IMR-90 (cell line): Measurements from ENCODE around the gene MOB4. TPM values are rescaled to one million over a fixed set of nuclear protein-coding genes. Genes with fewer than 3 reads are reported as not detected.
A peak's percentile ranks its signal among the peaks of the same experiment; 100 is the strongest.

Source experiments
- ATAC-seq: fragments of 200-7000 bp; cut with Tn5 transposase; 2 replicates; pipeline ENCODE4 v1.9.1; 2020; ENCODE audit warnings: low read depth, mild to moderate bottlenecking, moderate library complexity
- BruUV-seq: library from RNA; stranded (reverse); fragments of 400-500 nt; replicated peaks from 2 replicates; lab custom pipeline; 2021; lab: Mats Ljungman, UMichigan
- CTCF ChIA-PET: fragments of 300-600 bp; formaldehyde crosslinking; extraction: SDS; loops from one replicate; lab custom pipeline; 2021; ENCODE audit warnings: antibody characterized with exemption; lab: Yijun Ruan, JAX
- POLR2A ChIA-PET: fragments of 300-600 bp; sonication (Branson Sonifier 250); formaldehyde crosslinking; loops from one replicate; lab custom pipeline; 2022; ENCODE audit warnings: antibody characterized with exemption; ENCODE audit not compliant: unreplicated experiment; lab: Charles Lee
- DNase-seq: peaks from one replicate; pipeline ENCODE4 v3.0.0; 2013
- H2AFZ ChIP-seq: replicated peaks from 2 replicates; pipeline ENCODE3; 2013; ENCODE audit warnings: low read length, mild to moderate bottlenecking; ENCODE audit not compliant: poor library complexity
- H2AK5ac ChIP-seq: 2 replicates; pipeline ENCODE4 v1.6.1; 2013; ENCODE audit warnings: low read depth, low read length, inconsistent platforms
- H2AK9ac ChIP-seq: replicated peaks from 2 replicates; pipeline ENCODE3; 2013; ENCODE audit warnings: mild to moderate bottlenecking, low read depth, low read length, moderate library complexity; ENCODE audit not compliant: poor library complexity
- H2BK120ac ChIP-seq: 2 replicates; pipeline ENCODE4 v1.6.1; 2013; ENCODE audit warnings: low read depth, low read length, inconsistent platforms
- H2BK15ac ChIP-seq: 3 replicates; pipeline ENCODE4 v1.6.1; 2013; ENCODE audit warnings: low read depth, low read length, inconsistent platforms
- H2BK20ac ChIP-seq: 2 replicates; pipeline ENCODE4 v1.6.1; 2013; ENCODE audit warnings: low read depth, mild to moderate bottlenecking, inconsistent platforms, low read length, moderate library complexity
- H2BK5ac ChIP-seq: 2 replicates; pipeline ENCODE4 v1.6.1; 2013; ENCODE audit warnings: mild to moderate bottlenecking, low read depth, low read length, inconsistent platforms; ENCODE audit not compliant: poor library complexity, severe bottlenecking
- H3K14ac ChIP-seq: replicated peaks from 2 replicates; pipeline ENCODE4 v1.6.1; 2013; ENCODE audit warnings: low read depth, low read length, inconsistent platforms
- H3K18ac ChIP-seq: 2 replicates; pipeline ENCODE4 v1.6.1; 2013; ENCODE audit warnings: low read depth, low read length, control low read depth
- H3K23ac ChIP-seq: 2 replicates; pipeline ENCODE4 v1.6.1; 2013; ENCODE audit warnings: low read depth, low read length, inconsistent platforms
- H3K27ac ChIP-seq: 2 replicates; pipeline ENCODE4 v1.5.1; 2013; ENCODE audit warnings: mild to moderate bottlenecking, control low read depth, low read length; ENCODE audit not compliant: insufficient read depth
- H3K27me3 ChIP-seq: 2 replicates; pipeline ENCODE4 v1.6.1; 2013; ENCODE audit warnings: low read length; ENCODE audit not compliant: control insufficient read depth, insufficient read depth
- H3K36me3 ChIP-seq: 2 replicates; pipeline ENCODE4 v1.6.1; 2013; ENCODE audit warnings: low read length, mixed read lengths; ENCODE audit not compliant: control insufficient read depth, insufficient read depth
- H3K4ac ChIP-seq: 2 replicates; pipeline ENCODE4 v1.6.1; 2013; ENCODE audit warnings: low read depth, low read length, inconsistent platforms
- H3K4me1 ChIP-seq: 2 replicates; pipeline ENCODE4 v1.6.1; 2013; ENCODE audit warnings: low read length, mixed read lengths; ENCODE audit not compliant: control insufficient read depth, insufficient read depth
- H3K4me2 ChIP-seq: 2 replicates; pipeline ENCODE4 v1.6.1; 2013; ENCODE audit warnings: low read depth, mild to moderate bottlenecking, control low read depth, low read length, moderate library complexity
- H3K4me3 ChIP-seq: 2 replicates; pipeline ENCODE4 v1.5.1; 2013; ENCODE audit warnings: low read depth, mild to moderate bottlenecking, control low read depth, low read length, moderate library complexity; ENCODE audit not compliant: insufficient read depth
- H3K56ac ChIP-seq: 2 replicates; pipeline ENCODE4 v1.6.1; 2013; ENCODE audit warnings: low read length, inconsistent platforms; ENCODE audit not compliant: insufficient read depth; ENCODE audit errors: extremely low read depth
- H3K79me1 ChIP-seq, 2 experiments: 2 replicates each; pipeline ENCODE4 v1.6.1; 2013; ENCODE audit warnings: low read length in 2 of 2, inconsistent platforms in 1 of 2, low read depth in 1 of 2
- H3K9ac ChIP-seq: 2 replicates; pipeline ENCODE4 v1.6.1; 2013; ENCODE audit warnings: low read depth, low read length, control low read depth
- H3K9me1 ChIP-seq: 2 replicates; pipeline ENCODE4 v1.6.1; 2013; ENCODE audit warnings: low read length, inconsistent platforms; ENCODE audit not compliant: insufficient read depth
- H3K9me3 ChIP-seq: 2 replicates; pipeline ENCODE4 v1.6.1; 2013; ENCODE audit warnings: low read length; ENCODE audit not compliant: control insufficient read depth, insufficient read depth
- H4K20me1 ChIP-seq: 2 replicates; pipeline ENCODE4 v1.6.1; 2013; ENCODE audit warnings: low read length, inconsistent platforms; ENCODE audit not compliant: insufficient read depth
- H4K5ac ChIP-seq: 2 replicates; pipeline ENCODE4 v1.6.1; 2013; ENCODE audit warnings: mild to moderate bottlenecking, low read depth, low read length, control low read depth
- H4K8ac ChIP-seq, 2 experiments: 2 replicates each; pipeline ENCODE4 v1.6.1; 2013; ENCODE audit warnings: low read depth in 2 of 2, low read length in 2 of 2, control low read depth in 1 of 2, inconsistent platforms in 1 of 2
- H4K91ac ChIP-seq: 2 replicates; pipeline ENCODE4 v1.6.1; 2013; ENCODE audit warnings: low read depth, low read length, inconsistent platforms; ENCODE audit not compliant: insufficient read depth
- BHLHE40 ChIP-seq: fragments of 150-350 bp; IDR thresholded peaks from 2 replicates; pipeline ENCODE4 v1.6.1; 2016; ENCODE audit warnings: mild to moderate bottlenecking, low read depth, low read length
- CEBPB ChIP-seq: IDR thresholded peaks from 2 replicates; pipeline ENCODE4 v1.6.1; 2012; ENCODE audit warnings: low read depth, low read length, improper control_type of control experiment
- CHD1 ChIP-seq: IDR thresholded peaks from 2 replicates; pipeline ENCODE4 v1.6.1; 2012; ENCODE audit warnings: low read depth, low read length, improper control_type of control experiment
- ELK1 ChIP-seq: fragments of 150-350 bp; IDR thresholded peaks from 2 replicates; pipeline ENCODE4 v1.6.1; 2016; ENCODE audit warnings: low read depth, mild to moderate bottlenecking, low read length, moderate library complexity, borderline replicate concordance
- MAFK ChIP-seq: IDR thresholded peaks from 2 replicates; pipeline ENCODE4 v1.6.1; 2012; ENCODE audit warnings: low read depth, low read length, improper control_type of control experiment
- NFE2L2 ChIP-seq: fragments of 150-350 bp; IDR thresholded peaks from 2 replicates; pipeline ENCODE4 v1.6.1; 2016; ENCODE audit warnings: low read depth, mild to moderate bottlenecking, low read length
- RAD21 ChIP-seq: IDR thresholded peaks from 2 replicates; pipeline ENCODE4 v1.6.1; 2012; ENCODE audit warnings: low read length, improper control_type of control experiment
- RCOR1 ChIP-seq: IDR thresholded peaks from 2 replicates; pipeline ENCODE4 v1.6.1; 2012; ENCODE audit warnings: mild to moderate bottlenecking, low read length, improper control_type of control experiment; ENCODE audit not compliant: insufficient replicate concordance
- RFX5 ChIP-seq: IDR thresholded peaks from 2 replicates; pipeline ENCODE4 v1.8.0; 2012; ENCODE audit warnings: low read depth, mild to moderate bottlenecking, low read length, moderate library complexity
- SMC3 ChIP-seq: fragments of 150-350 bp; IDR thresholded peaks from 2 replicates; pipeline ENCODE4 v1.6.1; 2016; ENCODE audit warnings: low read depth, mild to moderate bottlenecking, antibody characterized with exemption, low read length, moderate library complexity
- WGBS, 2 experiments: methylation state at CpG; one replicate each; pipeline versions ENCODE4 v1.1.5 to v1.1.7; 2013; ENCODE audit warnings: missing lambda C conversion rate in 2 of 2; ENCODE audit not compliant: insufficient read length in 1 of 2; ENCODE audit errors: extremely low coverage in 2 of 2; 5-methylcytosine and 5-hydroxymethylcytosine counted together
- dilution Hi-C: fragments of 300-500 bp; cut with HindIII; formaldehyde crosslinking; loops from one replicate; pipeline ENCODE4 v1.14.3; 2018; ENCODE audit warnings: low sequenced_read_pairs; ENCODE audit not compliant: unreplicated experiment
- in situ Hi-C: fragments of 300-500 bp; cut with MboI; formaldehyde crosslinking; loops from 3 replicates; pipeline ENCODE4 v1.14.3; 2019; ENCODE audit warnings: low sequenced_read_pairs, inconsistent platforms, mixed read lengths
- intact Hi-C: fragments of 100-400 bp; cut with micrococcal nuclease; formaldehyde crosslinking; loops from 2 replicates; pipeline ENCODE4 v1.10.0; 2022
- polyA plus RNA-seq, 3 experiments: library from polyadenylated mRNA; depleted of rRNA; stranded (reverse); fragments of >200 nt; gene quantifications; 2 replicates each; pipeline ENCODE4 v1.2.3, GENCODE V29; 2012; ENCODE audit warnings: low replicate concordance in 1 of 3
- total RNA-seq: library from RNA; depleted of rRNA; stranded (reverse); fragments of >200 nt; gene quantifications from 2 replicates; pipeline ENCODE4 v1.2.3, GENCODE V29; 2012
- TF ChIP-seq, protein P1 (sequence below): conservative IDR thresholded peaks from 2 replicates; pipeline ENCODE4 v1.5.1; 2012; ENCODE audit warnings: mild to moderate bottlenecking, low read depth, low read length, improper control_type of control experiment
- TF ChIP-seq, protein P2 (sequence below): fragments of 150-350 bp; IDR thresholded peaks from 2 replicates; pipeline ENCODE4 v1.6.1; 2017; ENCODE audit warnings: mild to moderate bottlenecking, antibody characterized with exemption, low read length, low read depth

Gene MOB4
- total and polyA plus RNA-seq, 2 of the 4 experiments (the other 2 are of a cell fraction) = 34.8 to 36.0 TPM

DNA sequence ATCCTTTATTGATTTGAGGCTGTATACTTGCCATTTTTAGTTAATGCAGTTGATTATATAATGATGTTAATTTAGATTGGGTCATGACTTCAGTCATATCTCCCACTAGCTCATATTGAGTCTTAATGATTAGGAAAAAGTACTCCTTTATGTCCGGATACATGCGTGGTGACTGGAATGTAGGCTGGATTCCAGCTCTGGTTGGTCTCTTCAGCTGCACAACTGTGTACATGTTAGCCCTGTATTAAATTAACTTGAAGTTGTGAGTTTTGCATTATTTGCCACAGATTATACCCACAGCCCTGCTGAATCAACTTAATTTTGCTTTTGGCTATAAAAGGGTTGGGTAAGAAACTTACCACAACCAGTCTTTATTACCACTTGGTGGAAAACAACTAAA, 22.5 kb downstream of the MOB4 start:
- TF ChIP-seq RCOR1 (no peak), BHLHE40 (no peak), SMC3 (no peak), NFE2L2 (no peak), RFX5 (no peak), MAFK (no peak), CHD1 (no peak), CEBPB (no peak), RAD21 (no peak), ELK1 (no peak)
- TF ChIP-seq, protein P1, sequence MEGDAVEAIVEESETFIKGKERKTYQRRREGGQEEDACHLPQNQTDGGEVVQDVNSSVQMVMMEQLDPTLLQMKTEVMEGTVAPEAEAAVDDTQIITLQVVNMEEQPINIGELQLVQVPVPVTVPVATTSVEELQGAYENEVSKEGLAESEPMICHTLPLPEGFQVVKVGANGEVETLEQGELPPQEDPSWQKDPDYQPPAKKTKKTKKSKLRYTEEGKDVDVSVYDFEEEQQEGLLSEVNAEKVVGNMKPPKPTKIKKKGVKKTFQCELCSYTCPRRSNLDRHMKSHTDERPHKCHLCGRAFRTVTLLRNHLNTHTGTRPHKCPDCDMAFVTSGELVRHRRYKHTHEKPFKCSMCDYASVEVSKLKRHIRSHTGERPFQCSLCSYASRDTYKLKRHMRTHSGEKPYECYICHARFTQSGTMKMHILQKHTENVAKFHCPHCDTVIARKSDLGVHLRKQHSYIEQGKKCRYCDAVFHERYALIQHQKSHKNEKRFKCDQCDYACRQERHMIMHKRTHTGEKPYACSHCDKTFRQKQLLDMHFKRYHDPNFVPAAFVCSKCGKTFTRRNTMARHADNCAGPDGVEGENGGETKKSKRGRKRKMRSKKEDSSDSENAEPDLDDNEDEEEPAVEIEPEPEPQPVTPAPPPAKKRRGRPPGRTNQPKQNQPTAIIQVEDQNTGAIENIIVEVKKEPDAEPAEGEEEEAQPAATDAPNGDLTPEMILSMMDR = no peak
- TF ChIP-seq, protein P2, sequence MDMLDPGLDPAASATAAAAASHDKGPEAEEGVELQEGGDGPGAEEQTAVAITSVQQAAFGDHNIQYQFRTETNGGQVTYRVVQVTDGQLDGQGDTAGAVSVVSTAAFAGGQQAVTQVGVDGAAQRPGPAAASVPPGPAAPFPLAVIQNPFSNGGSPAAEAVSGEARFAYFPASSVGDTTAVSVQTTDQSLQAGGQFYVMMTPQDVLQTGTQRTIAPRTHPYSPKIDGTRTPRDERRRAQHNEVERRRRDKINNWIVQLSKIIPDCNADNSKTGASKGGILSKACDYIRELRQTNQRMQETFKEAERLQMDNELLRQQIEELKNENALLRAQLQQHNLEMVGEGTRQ = no peak
- in situ Hi-C loops = no loop called here

More for the DNA sequence above, 22.5 kb downstream of the MOB4 start:
- Histone ChIP-seq H3K4ac (no peak overlapping the region), H4K8ac (no peak overlapping the region), H3K36me3 (peaks cover 25% of the 10 kb centered on the region), H3K27ac (no peak overlapping the region), H3K9ac (no peak overlapping the region), H2BK5ac (peak overlapping the region; percentile 8), H3K23ac (no peak overlapping the region), H2BK20ac (no peak overlapping the region), H3K56ac (no peak overlapping the region), H3K79me1 (peaks cover 6 to 39% of the 10 kb centered on the region in 2 experiments), H4K20me1 (peaks cover 11% of the 10 kb centered on the region; the same call in 1 of the 2 replicates), H2AK9ac (no peak overlapping the region), H3K27me3 (no peaks in the 10 kb centered on the region), H3K4me2 (no peak overlapping the region), H4K5ac (no peak overlapping the region), H3K9me3 (no peaks in the 10 kb centered on the region), H3K4me1 (0 out of 2 replicates have a peak, but pooled peaks cover 1% of the 10 kb centered on the region), H2BK120ac (no peak overlapping the region), H3K14ac (no peak overlapping the region), H2BK15ac (no peak overlapping the region), H4K91ac (no peak overlapping the region), H2AFZ (no peak overlapping the region), H3K9me1 (no peaks in the 10 kb centered on the region), H2AK5ac (no peak overlapping the region), H3K18ac (no peak overlapping the region), H3K4me3 (no peak overlapping the region)
- intact Hi-C loops = no loop called here
- ChIA-PET POLR2A (no interaction called here), CTCF (no interaction called here)
- WGBS, 2 experiments = no CpG with 5 or more reads among the region's 2 CpGs
- no TSS peak for BruUV-seq
- dilution Hi-C loops = no loop called here
- DNase-seq (peak; percentile 33), ATAC-seq (peak; percentile 37; the same call in 1 of the 2 replicates)
